Endothelial cell of umbilical vein (primary cell): Measurements from ENCODE around the gene PTGS1. TPM values are rescaled to one million over a fixed set of nuclear protein-coding genes. Genes with fewer than 3 reads are reported as not detected.
A peak's percentile ranks its signal among the peaks of the same experiment; 100 is the strongest.

Experiments
- BruUV-seq: library from RNA; stranded (reverse); fragments of 400-500 nt; replicated peaks from 2 replicates; lab custom pipeline; 2021; lab: Mats Ljungman, UMichigan
- CTCF ChIA-PET: fragments of 300-600, 350-600 bp; sonication (Branson Sonifier 250); formaldehyde crosslinking; loops from one replicate; lab custom pipeline; 2021; ENCODE audit warnings: antibody characterized with exemption, inconsistent platforms; lab: Charles Lee
- POLR2A ChIA-PET: fragments of 300-600, 350-600 bp; sonication (Branson Sonifier 250); formaldehyde crosslinking; loops from one replicate; lab custom pipeline; 2021; ENCODE audit warnings: antibody characterized with exemption, inconsistent platforms; lab: Charles Lee
- DNase-seq: peaks from one replicate; pipeline ENCODE4 v3.0.0-alpha.2; 2011; ENCODE audit warnings: low read depth, low spot score
- FAIRE-seq: peaks from 2 replicates; lab custom pipeline; 2011; peaks lifted over from hg19 to GRCh38; lab: Jason Lieb, UNC
- H2AFZ ChIP-seq: 2 replicates; pipeline ENCODE4 v1.6.0; 2012; ENCODE audit warnings: low read depth, low read length, control low read depth, inconsistent platforms
- H3K27ac ChIP-seq: 2 replicates; pipeline ENCODE4 v1.5.1; 2011; ENCODE audit warnings: low read depth, mild to moderate bottlenecking, control low read depth, low read length, moderate library complexity; ENCODE audit not compliant: insufficient read depth
- H3K27me3 ChIP-seq, 2 experiments: 2 replicates each; pipeline versions ENCODE4 v1.6.0 to v1.6.1; 2011; ENCODE audit warnings: low read length in 2 of 2, mixed read lengths in 1 of 2; ENCODE audit not compliant: control insufficient read depth in 2 of 2, insufficient read depth in 2 of 2
- H3K36me3 ChIP-seq, 2 experiments: 2 replicates in 1 of 2; 3 replicates in 1 of 2; pipeline ENCODE4 v1.5.1; 2011; ENCODE audit warnings: low read length in 2 of 2, mild to moderate bottlenecking in 1 of 2, moderate library complexity in 1 of 2; ENCODE audit not compliant: control insufficient read depth in 2 of 2, insufficient read depth in 2 of 2; ENCODE audit errors: extremely low read depth in 1 of 2
- H3K4me1 ChIP-seq: 3 replicates; pipeline ENCODE4 v1.5.1; 2011; ENCODE audit warnings: mild to moderate bottlenecking, low read length; ENCODE audit not compliant: control insufficient read depth, insufficient read depth; ENCODE audit errors: extremely low read depth
- H3K4me2 ChIP-seq: 2 replicates; pipeline ENCODE4 v1.6.1; 2011; ENCODE audit warnings: low read length, control low read depth, mixed read lengths; ENCODE audit not compliant: insufficient read depth
- H3K4me3 ChIP-seq, 3 experiments: fragments of 200-600 bp in 1 of 3; sonication (generic), shearing (Covaris generic) in 1 of 3; replicated peaks in 1 of 3; 2 replicates each; pipeline ENCODE4 v1.5.1; 2011 to 2016; ENCODE audit warnings: control low read depth in 3 of 3, low read length in 3 of 3, mild to moderate bottlenecking in 2 of 3, inconsistent platforms in 1 of 3, low read depth in 1 of 3, moderate library complexity in 1 of 3; ENCODE audit not compliant: insufficient read depth in 1 of 3
- H3K79me2 ChIP-seq: 2 replicates; pipeline ENCODE4 v1.6.0; 2012; ENCODE audit warnings: low read length, inconsistent platforms; ENCODE audit not compliant: control insufficient read depth, insufficient read depth
- H3K9ac ChIP-seq: replicated peaks from 2 replicates; pipeline ENCODE3; 2011; ENCODE audit warnings: low read length, control low read depth; ENCODE audit not compliant: insufficient read depth; ENCODE audit errors: extremely low read depth
- H3K9me1 ChIP-seq: replicated peaks from 3 replicates; pipeline ENCODE4 v1.6.0; 2011; ENCODE audit warnings: mild to moderate bottlenecking, low read length; ENCODE audit not compliant: control insufficient read depth, insufficient read depth; ENCODE audit errors: extremely low read depth
- H3K9me3 ChIP-seq: replicated peaks from 2 replicates; pipeline ENCODE4 v1.5.1; 2012; ENCODE audit warnings: low read length, inconsistent platforms; ENCODE audit not compliant: control insufficient read depth, insufficient read depth
- H4K20me1 ChIP-seq: replicated peaks from 2 replicates; pipeline ENCODE3; 2011; ENCODE audit warnings: mild to moderate bottlenecking, low read length; ENCODE audit not compliant: control insufficient read depth, insufficient read depth; ENCODE audit errors: extremely low read depth
- CTCF ChIP-seq, 2 donors: IDR thresholded peaks; 1 replicate in 1 of 2; 2 replicates in 1 of 2; pipeline ENCODE4 v1.5.1; 2011; ENCODE audit warnings: low read length in 2 of 2, mild to moderate bottlenecking in 2 of 2, moderate library complexity in 2 of 2, control low read depth in 1 of 2, inconsistent platforms in 1 of 2, low read depth in 1 of 2; ENCODE audit not compliant: insufficient read depth in 1 of 2; ENCODE audit errors: extremely low read depth in 1 of 2
- FOS ChIP-seq: IDR thresholded peaks from 2 replicates; pipeline ENCODE4 v1.6.1; 2011; ENCODE audit warnings: mild to moderate bottlenecking, low read length, moderate library complexity, borderline replicate concordance; ENCODE audit not compliant: insufficient read depth
- GATA2 ChIP-seq: IDR thresholded peaks from 2 replicates; pipeline ENCODE4 v1.7.0; 2011; ENCODE audit warnings: low read depth, mild to moderate bottlenecking, moderate library complexity, mixed read lengths, low read length; ENCODE audit not compliant: insufficient read length, insufficient read depth
- JUN ChIP-seq: IDR thresholded peaks from 2 replicates; pipeline ENCODE4 v1.6.1; 2011; ENCODE audit warnings: borderline replicate concordance, low read depth; ENCODE audit not compliant: insufficient read length, insufficient read depth
- MAX ChIP-seq: IDR thresholded peaks from 2 replicates; pipeline ENCODE4 v1.6.1; 2011; ENCODE audit not compliant: insufficient read depth, insufficient read length
- POLR2A ChIP-seq: IDR thresholded peaks from 2 replicates; pipeline ENCODE4 v1.6.1; 2012; ENCODE audit warnings: low read depth, mild to moderate bottlenecking, control low read depth, low read length
- POLR2AphosphoS5 ChIP-seq: IDR thresholded peaks from 2 replicates; pipeline ENCODE4 v1.6.1; 2012; ENCODE audit warnings: low read depth, mild to moderate bottlenecking, control low read depth, low read length, moderate library complexity; ENCODE audit not compliant: insufficient read depth
- dilution Hi-C: fragments of 300-500 bp; cut with MboI; formaldehyde crosslinking; loops from one replicate; pipeline ENCODE4 v1.15.0; 2019; ENCODE audit warnings: low sequenced_read_pairs; ENCODE audit not compliant: extremely low pct_ligation_motif_present
- intact Hi-C: fragments of 100-400 bp; cut with micrococcal nuclease; formaldehyde crosslinking; loops from one replicate; pipeline ENCODE4 v1.10.0; 2022
- polyA plus RNA-seq, 4 experiments: library from polyadenylated mRNA; depleted of rRNA in 3 of 4; stranded (reverse) in 3 of 4; unstranded in 1 of 4; fragments of >200 nt; gene quantifications; 2 replicates each; pipeline versions ENCODE4 v1.2.1 to v1.2.3, GENCODE V29; 2011 to 2012; ENCODE audit warnings: missing spikeins in 1 of 4
- total RNA-seq: library from RNA; stranded (reverse); gene quantifications from 2 replicates; pipeline ENCODE4 v1.2.3, GENCODE V29; 2021

The PTGS1 gene
- total and polyA plus RNA-seq, 2 donors (not counting 3 experiments of a cell fraction or from before 2014, with no cell fraction given), result 37.6 to 45.2 TPM

- TF ChIP-seq MAX, result no peak
- peak; percentile 36 for TF ChIP-seq JUN
- TF ChIP-seq GATA2, result peak; percentile 64
- TF ChIP-seq FOS, result peak; percentile 85
- no peak for TF ChIP-seq CTCF (IDR thresholded peaks at IDR 0.05; ENCODE audit: extremely low read depth in 1 of 2, insufficient read depth in 1 of 2, low read depth in 1 of 2, low read length in 2 of 2)
- peak; percentile 22 for TF ChIP-seq POLR2A
- TF ChIP-seq POLR2AphosphoS5, result peak; percentile 89
- intact Hi-C loops, result loop anchor here (2.0 kb wide), 1 partner anchor 19 kb away; no protein-coding TSS in a partner anchor
- no peaks in the 10 kb centered on the region for H3K36me3 ChIP-seq
Measured at GRCh38 chr9:122383992-122384461, 13.2 kb downstream of the PTGS1 start.

More at GRCh38 chr9:122383992-122384461, 13.2 kb downstream of the PTGS1 start:
- peak overlapping the region; percentile 0 for H3K4me2 ChIP-seq
- H2AFZ ChIP-seq, result peak overlapping the region; percentile 23
- H3K9me1 ChIP-seq, result no peaks in the 10 kb centered on the region
- no TSS peak for BruUV-seq
- CTCF ChIA-PET, result interaction anchor here (1.3 to 2.5 kb wide), 3 partner anchors 11 to 239 kb away, joined by 3 to 8 read pairs (median 7); no protein-coding TSS in a partner anchor
- POLR2A ChIA-PET, result no interaction called here
- H3K9ac ChIP-seq, result no peak overlapping the region
- H3K4me1 ChIP-seq, result peaks cover 20% of the 10 kb centered on the region
- no peaks in the 10 kb centered on the region for H3K9me3 ChIP-seq
- H3K4me3 ChIP-seq, result no peak overlapping the region
- H4K20me1 ChIP-seq, result no peaks in the 10 kb centered on the region
- peak overlapping the region; percentile 27 for H3K27ac ChIP-seq
- dilution Hi-C loops, result no loop called here
- H3K27me3 ChIP-seq, result no peaks in the 10 kb centered on the region
- DNase-seq, result peak; percentile 52
- FAIRE-seq, result peak; percentile 91
- H3K79me2 ChIP-seq, result no peaks in the 10 kb centered on the region
